HepG2 (cell line): ENCODE measurements around the gene CDK5R1. TPM values are rescaled to one million over a fixed set of nuclear protein-coding genes. Genes with fewer than 3 reads are reported as not detected.

Source experiments
- GATA4 ChIP-seq: sonication (generic); IDR thresholded peaks from 2 replicates; pipeline ENCODE4 v1.6.1; 2016; ENCODE audit warnings: antibody characterized with exemption, low read depth, borderline replicate concordance
- HNF4G ChIP-seq, 2 experiments: sonication (generic) in 1 of 2; formaldehyde crosslinking in 1 of 2; IDR thresholded peaks; 2 replicates each; pipeline versions ENCODE4 v1.4.0 to v1.6.1; 2011 to 2020; ENCODE audit warnings: borderline replicate concordance in 2 of 2, low read depth in 2 of 2, mild to moderate bottlenecking in 2 of 2, low read length in 1 of 2, missing genetic modification reagents in 1 of 2, moderate library complexity in 1 of 2
- MAFF ChIP-seq: IDR thresholded peaks from 2 replicates; pipeline ENCODE4 v1.6.1; 2011; ENCODE audit warnings: low read depth, low read length, improper control_type of control experiment
- MZF1 ChIP-seq: sonication (generic); formaldehyde crosslinking; IDR thresholded peaks from 2 replicates; pipeline ENCODE4 v1.8.1; 2023; ENCODE audit warnings: mild to moderate bottlenecking, missing genetic modification reagents, borderline replicate concordance
- NONO ChIP-seq, 2 experiments: fragments of 450-650 bp in 1 of 2; sonication (generic) in 1 of 2; formaldehyde crosslinking in 1 of 2; IDR thresholded peaks in 1 of 2; conservative IDR thresholded peaks in 1 of 2; 2 replicates each; pipeline versions ENCODE4 v1.6.1 to v1.8.0; 2017 to 2022; ENCODE audit warnings: mild to moderate bottlenecking in 1 of 2, missing genetic modification reagents in 1 of 2, moderate library complexity in 1 of 2
- RARG ChIP-seq: sonication (generic); formaldehyde crosslinking; IDR thresholded peaks from 2 replicates; pipeline ENCODE4 v1.4.0; 2020; ENCODE audit warnings: low read depth, mild to moderate bottlenecking, missing genetic modification reagents
- SMAD9 ChIP-seq: sonication (generic); formaldehyde crosslinking; IDR thresholded peaks from 2 replicates; pipeline ENCODE4 v1.5.1; 2020; ENCODE audit warnings: mild to moderate bottlenecking, missing genetic modification reagents
- SMARCE1 ChIP-seq: fragments of 450-650 bp; IDR thresholded peaks from 2 replicates; pipeline ENCODE4 v1.6.1; 2017; ENCODE audit warnings: borderline replicate concordance
- STAT6 ChIP-seq: sonication (generic); formaldehyde crosslinking; IDR thresholded peaks from 2 replicates; pipeline ENCODE4 v1.4.0; 2020; ENCODE audit warnings: missing genetic modification reagents, mild to moderate bottlenecking, borderline replicate concordance
- TCF12 ChIP-seq, 2 experiments: fragments of 450-650 bp in 1 of 2; sonication (generic) in 1 of 2; formaldehyde crosslinking in 1 of 2; IDR thresholded peaks; 2 replicates each; pipeline versions ENCODE4 v1.6.1 to v1.8.0; 2017 to 2022; ENCODE audit warnings: antibody characterized with exemption in 1 of 2, mild to moderate bottlenecking in 1 of 2, missing genetic modification reagents in 1 of 2, moderate library complexity in 1 of 2
- ZBTB3 ChIP-seq: sonication (generic); formaldehyde crosslinking; IDR thresholded peaks from 2 replicates; pipeline ENCODE4 v1.4.0; 2020; ENCODE audit warnings: low read depth, mild to moderate bottlenecking, moderate library complexity, missing genetic modification reagents, borderline replicate concordance
- ZBTB7B ChIP-seq: sonication (generic); formaldehyde crosslinking; IDR thresholded peaks from 2 replicates; pipeline ENCODE4 v1.4.0; 2020; ENCODE audit warnings: missing genetic modification reagents
- ZFP36 ChIP-seq: fragments of 150-350 bp; IDR thresholded peaks from 2 replicates; pipeline ENCODE4 v1.6.1; 2018; ENCODE audit warnings: borderline replicate concordance, low read length, low read depth; ENCODE audit not compliant: partially characterized antibody
- ZIK1 ChIP-seq: sonication (generic); formaldehyde crosslinking; IDR thresholded peaks from 2 replicates; pipeline ENCODE4 v1.5.0; 2020; ENCODE audit warnings: mild to moderate bottlenecking, low read depth, missing genetic modification reagents, borderline replicate concordance
- ZNF234 ChIP-seq: sonication (generic); formaldehyde crosslinking; conservative IDR thresholded peaks from 2 replicates; pipeline ENCODE4 v1.5.1; 2020; ENCODE audit warnings: mild to moderate bottlenecking, missing genetic modification reagents
- ZNF431 ChIP-seq: sonication (generic); formaldehyde crosslinking; IDR thresholded peaks from 2 replicates; pipeline ENCODE4 v1.9.0; 2022; ENCODE audit warnings: missing genetic modification reagents, low read depth, mild to moderate bottlenecking, borderline replicate concordance
- ZNF432 ChIP-seq: sonication (generic); formaldehyde crosslinking; IDR thresholded peaks from 2 replicates; pipeline ENCODE4 v1.5.0; 2020; ENCODE audit warnings: missing genetic modification reagents, mild to moderate bottlenecking, borderline replicate concordance
- ZNF558 ChIP-seq: sonication (generic); formaldehyde crosslinking; IDR thresholded peaks from 2 replicates; pipeline ENCODE4 v1.9.0; 2022; ENCODE audit warnings: mild to moderate bottlenecking, missing genetic modification reagents, borderline replicate concordance
- ZNF670 ChIP-seq: sonication (generic); formaldehyde crosslinking; IDR thresholded peaks from 2 replicates; pipeline ENCODE4 v1.8.0; 2022; ENCODE audit warnings: mild to moderate bottlenecking, missing genetic modification reagents, borderline replicate concordance
- polyA plus RNA-seq, 8 experiments: library from polyadenylated mRNA; depleted of rRNA in 3 of 8; stranded (reverse) in 7 of 8; unstranded in 1 of 8; fragments of >200 nt; fragmentation: Illumina TruSeq in 4 of 8; extraction: Trizol in 4 of 8; gene quantifications; 2 replicates each; pipeline versions ENCODE4 v1.2.1 to v1.2.3, GENCODE V29; 2011 to 2016; ENCODE audit warnings: low read depth in 4 of 8, missing spikeins in 1 of 8, mixed read lengths in 1 of 8; ENCODE audit not compliant: insufficient read depth in 1 of 8
- total RNA-seq, 5 experiments: library from RNA; depleted of rRNA; stranded (reverse); fragments of >200 nt; fragmentation: Illumina TruSeq; extraction: Trizol; gene quantifications; 2 replicates each; pipeline ENCODE4 v1.2.3, GENCODE V29; 2016; ENCODE audit warnings: low read depth in 1 of 5
- TF ChIP-seq, protein P1 (sequence below): sonication (generic); formaldehyde crosslinking; IDR thresholded peaks from 2 replicates; pipeline ENCODE4 v1.5.0; 2020; ENCODE audit warnings: missing genetic modification reagents
- TF ChIP-seq, protein P2 (sequence below): sonication (generic); formaldehyde crosslinking; IDR thresholded peaks from 2 replicates; pipeline ENCODE4 v1.5.0; 2020; ENCODE audit warnings: mild to moderate bottlenecking, missing genetic modification reagents
- TF ChIP-seq, protein P3 (sequence below): IDR thresholded peaks from 2 replicates; pipeline ENCODE4 v1.6.1; 2012; ENCODE audit warnings: inconsistent platforms

CDK5R1 gene
- total and polyA plus RNA-seq, 2 of the 13 experiments (the other 11 are each of a cell fraction or from before 2014, with no cell fraction given), result 1.1 to 3.9 TPM

- TF ChIP-seq MZF1, result no peak
- TF ChIP-seq ZBTB7B (CRISPR knock-in tag), result no peak; the same call in 1 of the 2 replicates
- no peak for TF ChIP-seq SMAD9 (CRISPR knock-in tag)
- no peak for TF ChIP-seq TCF12 (IDR thresholded peaks at IDR 0.05)
- TF ChIP-seq TCF12 (CRISPR knock-in tag; IDR thresholded peaks at IDR 0.05), result no peak
- TF ChIP-seq MAFF, result no peak
- TF ChIP-seq, protein P1, sequence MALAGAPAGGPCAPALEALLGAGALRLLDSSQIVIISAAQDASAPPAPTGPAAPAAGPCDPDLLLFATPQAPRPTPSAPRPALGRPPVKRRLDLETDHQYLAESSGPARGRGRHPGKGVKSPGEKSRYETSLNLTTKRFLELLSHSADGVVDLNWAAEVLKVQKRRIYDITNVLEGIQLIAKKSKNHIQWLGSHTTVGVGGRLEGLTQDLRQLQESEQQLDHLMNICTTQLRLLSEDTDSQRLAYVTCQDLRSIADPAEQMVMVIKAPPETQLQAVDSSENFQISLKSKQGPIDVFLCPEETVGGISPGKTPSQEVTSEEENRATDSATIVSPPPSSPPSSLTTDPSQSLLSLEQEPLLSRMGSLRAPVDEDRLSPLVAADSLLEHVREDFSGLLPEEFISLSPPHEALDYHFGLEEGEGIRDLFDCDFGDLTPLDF (CRISPR knock-in tag), result no peak
- TF ChIP-seq STAT6 (CRISPR knock-in tag), result no peak
- TF ChIP-seq GATA4, result no peak
- TF ChIP-seq ZNF558, result no peak
- TF ChIP-seq ZNF234 (CRISPR knock-in tag), result no peak
- TF ChIP-seq NONO (IDR thresholded peaks at IDR 0.05), result no peak
- no peak for TF ChIP-seq NONO (CRISPR knock-in tag; conservative IDR thresholded peaks at IDR 0.05)
- no peak for TF ChIP-seq SMARCE1
- TF ChIP-seq, protein P2, sequence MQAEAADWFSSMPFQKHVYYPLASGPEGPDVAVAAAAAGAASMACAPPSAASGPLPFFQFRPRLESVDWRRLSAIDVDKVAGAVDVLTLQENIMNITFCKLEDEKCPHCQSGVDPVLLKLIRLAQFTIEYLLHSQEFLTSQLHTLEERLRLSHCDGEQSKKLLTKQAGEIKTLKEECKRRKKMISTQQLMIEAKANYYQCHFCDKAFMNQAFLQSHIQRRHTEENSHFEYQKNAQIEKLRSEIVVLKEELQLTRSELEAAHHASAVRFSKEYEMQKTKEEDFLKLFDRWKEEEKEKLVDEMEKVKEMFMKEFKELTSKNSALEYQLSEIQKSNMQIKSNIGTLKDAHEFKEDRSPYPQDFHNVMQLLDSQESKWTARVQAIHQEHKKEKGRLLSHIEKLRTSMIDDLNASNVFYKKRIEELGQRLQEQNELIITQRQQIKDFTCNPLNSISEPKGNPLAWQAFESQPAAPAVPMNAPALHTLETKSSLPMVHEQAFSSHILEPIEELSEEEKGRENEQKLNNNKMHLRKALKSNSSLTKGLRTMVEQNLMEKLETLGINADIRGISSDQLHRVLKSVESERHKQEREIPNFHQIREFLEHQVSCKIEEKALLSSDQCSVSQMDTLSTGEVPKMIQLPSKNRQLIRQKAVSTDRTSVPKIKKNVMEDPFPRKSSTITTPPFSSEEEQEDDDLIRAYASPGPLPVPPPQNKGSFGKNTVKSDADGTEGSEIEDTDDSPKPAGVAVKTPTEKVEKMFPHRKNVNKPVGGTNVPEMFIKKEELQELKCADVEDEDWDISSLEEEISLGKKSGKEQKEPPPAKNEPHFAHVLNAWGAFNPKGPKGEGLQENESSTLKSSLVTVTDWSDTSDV (CRISPR knock-in tag), result no peak
- no peak for TF ChIP-seq ZFP36
- TF ChIP-seq ZNF432 (CRISPR knock-in tag), result no peak
- TF ChIP-seq ZBTB3 (CRISPR knock-in tag), result no peak
- TF ChIP-seq ZIK1 (CRISPR knock-in tag), result no peak
- no peak for TF ChIP-seq HNF4G (IDR thresholded peaks at IDR 0.05; ENCODE audit: borderline replicate concordance, low read depth, low read length)
- TF ChIP-seq HNF4G (CRISPR knock-in tag; IDR thresholded peaks at IDR 0.05; ENCODE audit: borderline replicate concordance, low read depth), result no peak
- TF ChIP-seq, protein P3, sequence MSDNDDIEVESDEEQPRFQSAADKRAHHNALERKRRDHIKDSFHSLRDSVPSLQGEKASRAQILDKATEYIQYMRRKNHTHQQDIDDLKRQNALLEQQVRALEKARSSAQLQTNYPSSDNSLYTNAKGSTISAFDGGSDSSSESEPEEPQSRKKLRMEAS, result peak; percentile 11; the same call in 1 of the 2 replicates
- no peak for TF ChIP-seq ZNF670 (CRISPR knock-in tag)
- no peak for TF ChIP-seq ZNF431
- no peak for TF ChIP-seq RARG (CRISPR knock-in tag)
Observed at GRCh38 chr17:32487473-32488176, 832 bp downstream of the CDK5R1 start (continued).
